Activated CD8-positive, alpha-beta memory T cell treated with anti-CD3 and anti-CD28 coated beads, Interleukin-2, amount 50 U/mL, for 1 hour (primary cell): Measurements from ENCODE around the gene NF1.
"Not testable (repeated sequence)": the region's sequence is repeated elsewhere in the genome, so short reads cannot be mapped to it uniquely, and the experiment has no call there.

Experiments
- DNase-seq: peaks from one replicate; pipeline ENCODE4 v3.0.0-alpha.2; 2020; ENCODE audit errors: extremely low read depth

The NF1 gene

GRCh38 chr17:31130286-31131224, 35.8 kb downstream of the NF1 start:
- no peak for DNase-seq

- no peak for DNase-seq
Observed at GRCh38 chr17:31131299-31131698, 36.5 kb downstream of the NF1 start.

GRCh38 chr17:31132977-31133376, 38.2 kb downstream of the NF1 start:
- DNase-seq, result no peak

GRCh38 chr17:31134576-31134975, 39.8 kb downstream of the NF1 start:
- no peak for DNase-seq

GRCh38 chr17:31136319-31136718, 41.5 kb downstream of the NF1 start:
- DNase-seq, result no peak

GRCh38 chr17:31140111-31140510, 45.3 kb downstream of the NF1 start:
- no peak for DNase-seq

GRCh38 chr17:31144428-31144827, 49.7 kb downstream of the NF1 start:
- no peak for DNase-seq

- DNase-seq, result no peak
Observed at GRCh38 chr17:31144836-31145235, 50.1 kb downstream of the NF1 start.

- no peak for DNase-seq
Observed at GRCh38 chr17:31147507-31148202, 52.9 kb downstream of the NF1 start.

GRCh38 chr17:31148205-31148604, 53.4 kb downstream of the NF1 start:
- no peak for DNase-seq

- no peak for DNase-seq
Observed at GRCh38 chr17:31152271-31152670, 57.5 kb downstream of the NF1 start.

GRCh38 chr17:31155208-31155810, 60.5 kb downstream of the NF1 start:
- DNase-seq, result no peak

GRCh38 chr17:31156326-31156725, 61.5 kb downstream of the NF1 start:
- DNase-seq, result no peak

GRCh38 chr17:31156864-31157263, 62.1 kb downstream of the NF1 start:
- not testable (repeated sequence) for DNase-seq

- no peak for DNase-seq
Observed at GRCh38 chr17:31158746-31159377, 64.1 kb downstream of the NF1 start.

- DNase-seq, result no peak
Observed at GRCh38 chr17:31163091-31163781, 68.5 kb downstream of the NF1 start.

GRCh38 chr17:31167111-31167510, 72.3 kb downstream of the NF1 start:
- no peak for DNase-seq

GRCh38 chr17:31171701-31172100, 76.9 kb downstream of the NF1 start:
- no peak for DNase-seq

GRCh38 chr17:31172388-31172787, 77.6 kb downstream of the NF1 start:
- DNase-seq, result no peak

- no peak for DNase-seq
Observed at GRCh38 chr17:31174215-31174614, 79.4 kb downstream of the NF1 start.

GRCh38 chr17:31175237-31175636, 80.5 kb downstream of the NF1 start:
- DNase-seq, result no peak

GRCh38 chr17:31176143-31176542, 81.4 kb downstream of the NF1 start:
- not testable (repeated sequence) for DNase-seq
